GM12892 (cell line): Measurements from ENCODE around the gene OSBPL10.

Experiments used
- POLR2A ChIP-seq: IDR thresholded peaks from 2 replicates; pipeline ENCODE4 v1.6.1; 2011; ENCODE audit warnings: low read depth, low read length, control low read depth
- POLR2AphosphoS5 ChIP-seq: IDR thresholded peaks from 2 replicates; pipeline ENCODE4 v1.6.1; 2011; ENCODE audit warnings: low read depth, low read length, control low read depth

DNA sequence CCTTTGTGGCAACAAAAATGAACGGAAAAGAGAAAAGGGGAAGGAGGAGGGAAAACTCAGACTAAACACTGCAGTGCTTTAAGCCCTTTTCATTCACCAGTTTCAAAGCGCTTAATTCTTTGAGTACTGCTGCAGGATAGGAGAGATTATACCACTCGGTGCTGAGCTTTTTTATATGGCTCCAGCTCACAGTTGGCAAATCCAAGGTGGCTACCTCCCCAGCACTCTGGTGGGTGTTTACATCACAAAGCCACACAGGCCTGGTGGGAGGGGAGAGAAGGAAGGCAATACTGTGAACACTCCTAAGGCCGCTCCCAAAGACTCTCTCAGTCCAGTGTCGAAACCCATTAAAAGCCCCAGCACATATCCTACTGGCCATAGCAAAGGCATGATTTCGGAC, 256.9 kb downstream of the OSBPL10 start:
- no peak for TF ChIP-seq POLR2AphosphoS5
- no peak for TF ChIP-seq POLR2A
